Omental fat pad (tissue), 4 donors: ENCODE results near the gene FGD6. TPM values are rescaled to one million over a fixed set of nuclear protein-coding genes. Genes with fewer than 3 reads are reported as not detected.

ENCODE experiments used
- ATAC-seq: fragments of 150-250 bp; one replicate; pipeline ENCODE4 v1.9.1; 2016; ENCODE audit warnings: mild to moderate bottlenecking, moderate library complexity; ENCODE audit not compliant: low FRiP score
- DNase-seq: peaks from one replicate; pipeline ENCODE4 v3.0.0-alpha.2; 2019; ENCODE audit warnings: low spot score
- CTCF ChIP-seq, 3 donors: fragments of 450-650 bp; IDR thresholded peaks; one replicate each; pipeline ENCODE4 v1.5.1; 2016 to 2017; ENCODE audit warnings: antibody characterized with exemption in 3 of 3, mild to moderate bottlenecking in 3 of 3, moderate library complexity in 2 of 3
- total RNA-seq, 4 donors: library from RNA; depleted of rRNA; stranded (reverse); fragments of >200 nt; gene quantifications; one replicate each; pipeline ENCODE4 v1.1.0, GENCODE V29; 2016

FGD6 gene
- total RNA-seq, 4 donors from 2014 or later, result 6.6 to 9.6 (median 7.4) TPM

- peak; percentile 79 for ATAC-seq
- no peak for DNase-seq
- TF ChIP-seq CTCF (IDR thresholded peaks at IDR 0.05), result no peak
These were observed 11.6 kb downstream of the FGD6 start for GRCh38 chr12:95205685-95206084.

- no peak for TF ChIP-seq CTCF (IDR thresholded peaks at IDR 0.05)
- ATAC-seq (no peak), DNase-seq (no peak)
These were observed 12.1 kb downstream of the FGD6 start for GRCh38 chr12:95205016-95205624.

- DNase-seq (no peak), ATAC-seq (peak; percentile 80)
- no peak for TF ChIP-seq CTCF (IDR thresholded peaks at IDR 0.05)
These were observed 13.0 kb downstream of the FGD6 start for GRCh38 chr12:95204141-95204866.

GRCh38 chr12:95203487-95204030 is 13.7 kb downstream of the FGD6 start:
- ATAC-seq (no peak), DNase-seq (no peak)
- TF ChIP-seq CTCF (IDR thresholded peaks at IDR 0.05), result no peak

GRCh38 chr12:95202691-95203486 is 14.4 kb downstream of the FGD6 start:
- TF ChIP-seq CTCF (IDR thresholded peaks at IDR 0.05), result no peak
- no peak for ATAC-seq
- DNase-seq, result no peak

- DNase-seq (no peak), ATAC-seq (peak; percentile 34)
- no peak for TF ChIP-seq CTCF (IDR thresholded peaks at IDR 0.05)
These were observed 16.1 kb downstream of the FGD6 start for GRCh38 chr12:95201056-95201670.
